Measurements from ENCODE around the gene AOX1. TPM values are rescaled to one million over a fixed set of nuclear protein-coding genes. Genes with fewer than 3 reads are reported as not detected.

AOX1 gene
- total and polyA plus RNA-seq, 2 donors (not counting 1 experiment from before 2014, with no cell fraction given): 0.18 TPM; not detected in 1

- peaks cover 12 to 20% of the 10 kb centered on the region in 2 donors for H3K4me1 ChIP-seq (ENCODE audit: control insufficient read depth in 2 of 2, insufficient read depth in 2 of 2, low read length in 2 of 2)
- no peak overlapping the region for H3K27ac Mint-ChIP-seq
Measured at GRCh38 chr2:200586644-200586975, 796 bp downstream of the AOX1 start.

GRCh38 chr2:200587007-200587616, 1.3 kb downstream of the AOX1 start:
- Mint-ChIP-seq H3K4me1 (peaks cover 10% of the 10 kb centered on the region), H3K27ac (no peak overlapping the region), H3K4me3 (peak overlapping the region; percentile 20), H3K9me3 (ENCODE audit: insufficient read depth) (no peaks in the 10 kb centered on the region), H3K27me3 (peaks cover 30% of the 10 kb centered on the region)
- no peak overlapping the region for H3K9ac ChIP-seq (ENCODE audit: low read length)
- TF ChIP-seq EZH2 (IDR thresholded peaks at IDR 0.05; ENCODE audit: borderline replicate concordance, insufficient read depth, low read depth, low read length, poor library complexity, severe bottlenecking) (no peak), CTCF (IDR thresholded peaks at IDR 0.05) (no peak)
- no peak overlapping the region for H3K27ac ChIP-seq (ENCODE audit: low read length in 2 of 2)
- no peak overlapping the region for H3K4me2 ChIP-seq (replicated peaks; ENCODE audit: low read depth, low read length, poor library complexity, severe bottlenecking)
- DNase-seq (no peak), ATAC-seq (ENCODE audit: low read depth) (no peak)
- no peaks in the 10 kb centered on the region for H3K36me3 ChIP-seq (replicated peaks in 1 of 2; ENCODE audit: control extremely low read depth in 1 of 2, control insufficient read depth in 1 of 2, extremely low read depth in 1 of 2, insufficient read depth in 2 of 2, low read length in 1 of 2)
- no peaks in the 10 kb centered on the region for H4K20me1 ChIP-seq (ENCODE audit: control insufficient read depth, insufficient read depth, low read length, poor library complexity, severe bottlenecking)
- no peaks in the 10 kb centered on the region for H3K79me2 ChIP-seq (ENCODE audit: control insufficient read depth, insufficient read depth, low read length)
- H3K4me1 ChIP-seq (ENCODE audit: control insufficient read depth in 2 of 2, insufficient read depth in 2 of 2, low read length in 2 of 2): peaks cover 12 to 20% of the 10 kb centered on the region in 2 donors
- no peak overlapping the region for H3K4me3 ChIP-seq (ENCODE audit: control extremely low read depth in 1 of 5, extremely low read depth in 1 of 5, insufficient read depth in 1 of 5, low read depth in 2 of 5, low read length in 4 of 5)
- 87% methylated on average over 3 of the region's 9 CpGs for WGBS (ENCODE audit: insufficient coverage)
- no peak overlapping the region for H2AFZ ChIP-seq (ENCODE audit: insufficient read depth, low read depth, low read length, poor library complexity, severe bottlenecking)
- ChIA-PET POLR2A (no interaction called here), CTCF (no interaction called here)
- intact Hi-C loops (cut with micrococcal nuclease): no loop called here
- H3K9me3 ChIP-seq (ENCODE audit: control extremely low read depth in 1 of 3, control insufficient read depth in 2 of 3, insufficient read depth in 1 of 3, low read length in 2 of 3): no peaks in the 10 kb centered on the region
- H3K27me3 ChIP-seq (replicated peaks in 1 of 4; ENCODE audit: control extremely low read depth in 1 of 4, control insufficient read depth in 3 of 4, insufficient read depth in 4 of 4, low read length in 3 of 4): peaks cover 0 to 21% (median 19%) of the 10 kb centered on the region in 4 experiments

More at GRCh38 chr2:200586644-200586975, 796 bp downstream of the AOX1 start:
- Histone ChIP-seq H3K4me3 (ENCODE audit: control extremely low read depth in 1 of 5, extremely low read depth in 1 of 5, insufficient read depth in 1 of 5, low read depth in 2 of 5, low read length in 4 of 5) (no peak overlapping the region), H4K20me1 (ENCODE audit: control insufficient read depth, insufficient read depth, low read length, poor library complexity, severe bottlenecking) (no peaks in the 10 kb centered on the region), H3K4me2 (replicated peaks; ENCODE audit: low read depth, low read length, poor library complexity, severe bottlenecking) (peak overlapping the region; percentile 84), H3K9ac (ENCODE audit: low read length) (peak overlapping the region; percentile 62), H3K27me3 (replicated peaks in 1 of 4; ENCODE audit: control extremely low read depth in 1 of 4, control insufficient read depth in 3 of 4, insufficient read depth in 4 of 4, low read length in 3 of 4) (peaks cover 0 to 21% (median 19%) of the 10 kb centered on the region in 4 experiments), H3K79me2 (ENCODE audit: control insufficient read depth, insufficient read depth, low read length) (no peaks in the 10 kb centered on the region), H3K36me3 (replicated peaks in 1 of 2; ENCODE audit: control extremely low read depth in 1 of 2, control insufficient read depth in 1 of 2, extremely low read depth in 1 of 2, insufficient read depth in 2 of 2, low read length in 1 of 2) (no peaks in the 10 kb centered on the region), H3K9me3 (ENCODE audit: control extremely low read depth in 1 of 3, control insufficient read depth in 2 of 3, insufficient read depth in 1 of 3, low read length in 2 of 3) (no peaks in the 10 kb centered on the region), H3K27ac (ENCODE audit: low read length in 2 of 2) (no peak overlapping the region), H2AFZ (ENCODE audit: insufficient read depth, low read depth, low read length, poor library complexity, severe bottlenecking) (peak overlapping the region; percentile 76)
- ChIA-PET CTCF (no interaction called here), POLR2A (no interaction called here)
- ATAC-seq (ENCODE audit: low read depth): no peak
- WGBS (ENCODE audit: insufficient coverage): 80% methylated on average over 8 of the region's 9 CpGs
- H3K4me3 Mint-ChIP-seq: peak overlapping the region; percentile 85
- peaks cover 27% of the 10 kb centered on the region for H3K27me3 Mint-ChIP-seq
- H3K9me3 Mint-ChIP-seq (ENCODE audit: insufficient read depth): no peaks in the 10 kb centered on the region
- DNase-seq: no peak
- intact Hi-C loops (cut with micrococcal nuclease): no loop called here
- H3K4me1 Mint-ChIP-seq: peaks cover 10% of the 10 kb centered on the region
- TF ChIP-seq CTCF (IDR thresholded peaks at IDR 0.05) (no peak), EZH2 (IDR thresholded peaks at IDR 0.05; ENCODE audit: borderline replicate concordance, insufficient read depth, low read depth, low read length, poor library complexity, severe bottlenecking) (no peak)

Measured in B cell (primary cell).